K562 (cell line): ENCODE measurements around the gene ZMAT2. TPM values are rescaled to one million over a fixed set of nuclear protein-coding genes. Genes with fewer than 3 reads are reported as not detected.

Source experiments
- ARID1B ChIP-seq: fragments of 450-650 bp; IDR thresholded peaks from 2 replicates; pipeline ENCODE4 v1.6.1; 2016; ENCODE audit warnings: antibody characterized with exemption, mild to moderate bottlenecking, inconsistent platforms
- BMI1 ChIP-seq: fragments of 150-350 bp; IDR thresholded peaks from 2 replicates; pipeline ENCODE4 v1.6.1; 2014; ENCODE audit warnings: low read length
- BRF1 ChIP-seq: IDR thresholded peaks from 3 replicates; pipeline ENCODE4 v1.6.1; 2011; ENCODE audit warnings: borderline replicate concordance, mild to moderate bottlenecking; ENCODE audit not compliant: insufficient read length; ENCODE audit errors: extremely low read depth
- CCAR2 ChIP-seq: fragments of 200-400 bp; formaldehyde crosslinking; IDR thresholded peaks from 2 replicates; pipeline ENCODE4 v1.6.1; 2017; ENCODE audit warnings: mild to moderate bottlenecking, low read depth, low read length
- ELF4 ChIP-seq: fragments of 450-650 bp; formaldehyde crosslinking; IDR thresholded peaks from 2 replicates; pipeline ENCODE4 v1.4.0; 2022; ENCODE audit warnings: missing genetic modification characterization
- HDAC6 ChIP-seq: IDR thresholded peaks from 2 replicates; pipeline ENCODE4 v1.6.1; 2012; ENCODE audit warnings: low read depth, mild to moderate bottlenecking, control low read depth, inconsistent platforms, low read length, moderate library complexity
- HDGF ChIP-seq: fragments of 450-650 bp; IDR thresholded peaks from 2 replicates; pipeline ENCODE4 v1.6.1; 2016
- NR4A1 ChIP-seq, 2 experiments: fragments of 250-450 bp in 1 of 2; fragments of 450-650 bp in 1 of 2; sonication (Bioruptor Pico) in 1 of 2; IDR thresholded peaks; 2 replicates each; pipeline versions ENCODE4 v1.4.0 to v1.6.1; 2016 to 2020; ENCODE audit warnings: mild to moderate bottlenecking in 2 of 2, missing compliant biosample characterization in 1 of 2, missing genetic modification characterization in 1 of 2, moderate library complexity in 1 of 2
- SMARCA4 ChIP-seq: fragments of 450-650 bp; IDR thresholded peaks from 2 replicates; pipeline ENCODE4 v1.6.1; 2016
- SNRNP70 ChIP-seq: fragments of 200-400 bp; formaldehyde crosslinking; optimal IDR thresholded peaks from 2 replicates; pipeline ENCODE3; 2017; ENCODE audit warnings: low read depth, low read length
- ZC3H11A ChIP-seq: IDR thresholded peaks from 2 replicates; pipeline ENCODE4 v1.6.1; 2012; ENCODE audit warnings: low read depth, low read length, improper control_type of control experiment
- polyA plus RNA-seq, 8 experiments: library from polyadenylated mRNA; depleted of rRNA in 4 of 8; stranded (reverse) in 5 of 8; unstranded in 3 of 8; fragments of >200 nt; fragmentation: Nextera tagmentation in 2 of 8; fragmentation: Illumina TruSeq in 1 of 8; extraction: Ambion mirVana in 2 of 8; extraction: Trizol in 1 of 8; gene quantifications; 2 replicates each; pipeline versions ENCODE4 v1.2.1 to v1.2.3, GENCODE V29; 2011 to 2014; ENCODE audit warnings: inconsistent platforms in 1 of 8, missing spikeins in 1 of 8
- total RNA-seq, 7 experiments: library from RNA; depleted of rRNA in 6 of 7; stranded (reverse); fragments of >200 nt in 6 of 7; fragmentation: Illumina TruSeq in 2 of 7; extraction: Trizol in 2 of 7; gene quantifications; 2 replicates each; pipeline versions ENCODE4 v1.2.1 to v1.2.3, GENCODE V29; 2011 to 2021; ENCODE audit warnings: low replicate concordance in 1 of 7
- TF ChIP-seq, protein P1 (sequence below), 2 experiments: fragments of 450-650 bp in 1 of 2; sonication (generic) in 1 of 2; formaldehyde crosslinking in 1 of 2; IDR thresholded peaks; 2 replicates each; pipeline versions ENCODE4 v1.7.1 to v1.9.0; 2016 to 2022; ENCODE audit warnings: inconsistent platforms in 1 of 2, mild to moderate bottlenecking in 1 of 2, missing genetic modification reagents in 1 of 2
- TF ChIP-seq, protein P2 (sequence below): sonication (generic); formaldehyde crosslinking; IDR thresholded peaks from 2 replicates; pipeline ENCODE4 v1.8.1; 2023; ENCODE audit warnings: mild to moderate bottlenecking, missing genetic modification reagents
- TF ChIP-seq, protein P3 (sequence below): sonication (generic); formaldehyde crosslinking; IDR thresholded peaks from 2 replicates; pipeline ENCODE4 v1.8.1; 2023; ENCODE audit warnings: mild to moderate bottlenecking, missing genetic modification reagents

ZMAT2 gene
- total and polyA plus RNA-seq, 9 of the 15 experiments (the other 6 are each of a cell fraction or from before 2014, with no cell fraction given), result 44.2 to 101 (median 69.2) TPM

DNA sequence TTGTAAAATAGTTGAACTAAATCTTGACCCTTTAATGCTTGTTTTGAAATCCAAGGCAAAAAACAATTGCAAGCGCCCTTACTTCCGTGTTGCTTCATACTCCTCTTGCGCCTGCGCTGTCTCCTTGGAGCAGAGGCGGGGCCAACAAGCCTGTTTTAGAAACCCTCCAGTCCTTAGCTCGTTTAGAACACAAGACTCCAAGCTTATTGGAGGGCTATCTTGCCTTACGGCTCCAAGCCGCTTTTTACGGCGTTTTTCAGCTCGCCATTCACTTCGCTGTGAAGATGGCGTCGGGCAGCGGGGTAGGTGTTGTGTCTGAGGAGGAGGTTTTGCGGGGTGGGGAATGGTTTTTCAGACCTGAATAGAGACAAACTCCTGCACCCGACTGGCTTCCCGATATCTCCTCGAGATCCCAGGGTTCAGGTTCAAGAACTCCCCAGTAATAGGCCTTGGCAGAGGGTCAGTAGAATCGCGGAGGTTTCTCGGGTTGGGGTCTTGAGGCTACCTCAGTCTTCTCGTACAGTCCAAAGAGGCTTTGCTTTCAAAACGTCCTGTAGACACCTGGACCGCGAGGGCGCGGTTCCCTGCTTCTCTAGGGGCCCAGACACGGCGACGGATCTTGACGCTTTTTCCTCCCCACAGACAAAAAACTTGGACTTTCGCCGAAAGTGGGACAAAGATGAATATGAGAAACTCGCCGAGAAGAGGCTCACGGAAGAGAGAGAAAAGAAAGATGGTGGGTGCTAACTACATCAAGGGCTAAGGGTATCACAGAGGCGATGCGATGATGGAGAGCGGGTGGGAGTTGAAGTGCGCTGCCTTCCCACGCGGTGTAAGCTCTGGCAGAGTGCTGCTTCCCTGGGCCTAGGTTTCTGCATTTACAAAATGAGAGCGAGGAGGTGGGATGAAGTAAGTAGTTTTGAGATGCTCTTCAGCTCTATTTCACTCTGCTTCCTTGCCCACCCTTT is at the start of gene ZMAT2 (continued):
- TF ChIP-seq, protein P1, sequence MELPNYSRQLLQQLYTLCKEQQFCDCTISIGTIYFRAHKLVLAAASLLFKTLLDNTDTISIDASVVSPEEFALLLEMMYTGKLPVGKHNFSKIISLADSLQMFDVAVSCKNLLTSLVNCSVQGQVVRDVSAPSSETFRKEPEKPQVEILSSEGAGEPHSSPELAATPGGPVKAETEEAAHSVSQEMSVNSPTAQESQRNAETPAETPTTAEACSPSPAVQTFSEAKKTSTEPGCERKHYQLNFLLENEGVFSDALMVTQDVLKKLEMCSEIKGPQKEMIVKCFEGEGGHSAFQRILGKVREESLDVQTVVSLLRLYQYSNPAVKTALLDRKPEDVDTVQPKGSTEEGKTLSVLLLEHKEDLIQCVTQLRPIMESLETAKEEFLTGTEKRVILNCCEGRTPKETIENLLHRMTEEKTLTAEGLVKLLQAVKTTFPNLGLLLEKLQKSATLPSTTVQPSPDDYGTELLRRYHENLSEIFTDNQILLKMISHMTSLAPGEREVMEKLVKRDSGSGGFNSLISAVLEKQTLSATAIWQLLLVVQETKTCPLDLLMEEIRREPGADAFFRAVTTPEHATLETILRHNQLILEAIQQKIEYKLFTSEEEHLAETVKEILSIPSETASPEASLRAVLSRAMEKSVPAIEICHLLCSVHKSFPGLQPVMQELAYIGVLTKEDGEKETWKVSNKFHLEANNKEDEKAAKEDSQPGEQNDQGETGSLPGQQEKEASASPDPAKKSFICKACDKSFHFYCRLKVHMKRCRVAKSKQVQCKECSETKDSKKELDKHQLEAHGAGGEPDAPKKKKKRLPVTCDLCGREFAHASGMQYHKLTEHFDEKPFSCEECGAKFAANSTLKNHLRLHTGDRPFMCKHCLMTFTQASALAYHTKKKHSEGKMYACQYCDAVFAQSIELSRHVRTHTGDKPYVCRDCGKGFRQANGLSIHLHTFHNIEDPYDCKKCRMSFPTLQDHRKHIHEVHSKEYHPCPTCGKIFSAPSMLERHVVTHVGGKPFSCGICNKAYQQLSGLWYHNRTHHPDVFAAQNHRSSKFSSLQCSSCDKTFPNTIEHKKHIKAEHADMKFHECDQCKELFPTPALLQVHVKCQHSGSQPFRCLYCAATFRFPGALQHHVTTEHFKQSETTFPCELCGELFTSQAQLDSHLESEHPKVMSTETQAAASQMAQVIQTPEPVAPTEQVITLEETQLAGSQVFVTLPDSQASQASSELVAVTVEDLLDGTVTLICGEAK (IDR thresholded peaks at IDR 0.05), result no peak
- TF ChIP-seq, protein P1 (CRISPR knock-in tag; IDR thresholded peaks at IDR 0.05), result no peak
- TF ChIP-seq, protein P2, sequence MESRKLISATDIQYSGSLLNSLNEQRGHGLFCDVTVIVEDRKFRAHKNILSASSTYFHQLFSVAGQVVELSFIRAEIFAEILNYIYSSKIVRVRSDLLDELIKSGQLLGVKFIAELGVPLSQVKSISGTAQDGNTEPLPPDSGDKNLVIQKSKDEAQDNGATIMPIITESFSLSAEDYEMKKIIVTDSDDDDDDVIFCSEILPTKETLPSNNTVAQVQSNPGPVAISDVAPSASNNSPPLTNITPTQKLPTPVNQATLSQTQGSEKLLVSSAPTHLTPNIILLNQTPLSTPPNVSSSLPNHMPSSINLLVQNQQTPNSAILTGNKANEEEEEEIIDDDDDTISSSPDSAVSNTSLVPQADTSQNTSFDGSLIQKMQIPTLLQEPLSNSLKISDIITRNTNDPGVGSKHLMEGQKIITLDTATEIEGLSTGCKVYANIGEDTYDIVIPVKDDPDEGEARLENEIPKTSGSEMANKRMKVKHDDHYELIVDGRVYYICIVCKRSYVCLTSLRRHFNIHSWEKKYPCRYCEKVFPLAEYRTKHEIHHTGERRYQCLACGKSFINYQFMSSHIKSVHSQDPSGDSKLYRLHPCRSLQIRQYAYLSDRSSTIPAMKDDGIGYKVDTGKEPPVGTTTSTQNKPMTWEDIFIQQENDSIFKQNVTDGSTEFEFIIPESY (CRISPR knock-in tag), result no peak
- TF ChIP-seq NR4A1 (CRISPR knock-in tag; IDR thresholded peaks at IDR 0.05) (no peak), NR4A1 (tag; IDR thresholded peaks at IDR 0.05) (no peak), ARID1B (no peak), ELF4 (CRISPR knock-in tag) (no peak), CCAR2 (no peak), BRF1 (no peak), ZC3H11A (no peak), BMI1 (no peak), HDGF (no peak), SNRNP70 (no peak), HDAC6 (no peak), SMARCA4 (no peak)
- TF ChIP-seq, protein P3, sequence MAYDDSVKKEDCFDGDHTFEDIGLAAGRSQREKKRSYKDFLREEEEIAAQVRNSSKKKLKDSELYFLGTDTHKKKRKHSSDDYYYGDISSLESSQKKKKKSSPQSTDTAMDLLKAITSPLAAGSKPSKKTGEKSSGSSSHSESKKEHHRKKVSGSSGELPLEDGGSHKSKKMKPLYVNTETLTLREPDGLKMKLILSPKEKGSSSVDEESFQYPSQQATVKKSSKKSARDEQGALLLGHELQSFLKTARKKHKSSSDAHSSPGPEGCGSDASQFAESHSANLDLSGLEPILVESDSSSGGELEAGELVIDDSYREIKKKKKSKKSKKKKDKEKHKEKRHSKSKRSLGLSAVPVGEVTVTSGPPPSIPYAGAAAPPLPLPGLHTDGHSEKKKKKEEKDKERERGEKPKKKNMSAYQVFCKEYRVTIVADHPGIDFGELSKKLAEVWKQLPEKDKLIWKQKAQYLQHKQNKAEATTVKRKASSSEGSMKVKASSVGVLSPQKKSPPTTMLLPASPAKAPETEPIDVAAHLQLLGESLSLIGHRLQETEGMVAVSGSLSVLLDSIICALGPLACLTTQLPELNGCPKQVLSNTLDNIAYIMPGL (CRISPR knock-in tag), result no peak
